ENCODE results near the gene RILPL1. TPM values are rescaled to one million over a fixed set of nuclear protein-coding genes. Genes with fewer than 3 reads are reported as not detected.

RILPL1 gene
- total and polyA plus RNA-seq, 2 donors (not counting 1 experiment from before 2014, with no cell fraction given): 7.8 to 15.8 TPM

DNA sequence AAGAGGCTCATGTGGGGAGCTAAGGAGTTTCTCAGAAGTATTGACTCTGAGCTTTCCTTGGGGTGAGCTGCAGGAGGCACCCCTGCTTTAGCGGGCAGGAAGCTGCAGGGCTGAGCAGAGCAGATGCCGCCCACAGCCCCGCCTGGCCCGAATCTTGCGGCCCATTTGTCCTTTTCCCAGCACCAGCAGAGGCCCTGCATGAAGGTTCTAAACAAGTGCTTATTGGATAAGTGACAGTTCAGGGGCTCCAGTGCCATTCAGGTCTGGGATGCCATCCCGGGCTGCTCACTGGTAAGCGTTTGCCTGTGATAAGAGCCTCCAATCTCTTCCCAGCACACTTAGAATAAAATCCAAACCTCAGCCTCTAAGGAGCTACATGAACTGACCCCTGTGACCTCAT lies 11.4 kb downstream of the RILPL1 start:
- Histone ChIP-seq H2AFZ (ENCODE audit: low read length) (no peak overlapping the region), H4K20me1 (ENCODE audit: control insufficient read depth, extremely low read depth, insufficient read depth, low read length) (no peaks in the 10 kb centered on the region), H3K27me3 (ENCODE audit: control insufficient read depth, insufficient read depth, low read length) (no peaks in the 10 kb centered on the region), H3K79me2 (ENCODE audit: control insufficient read depth, insufficient read depth, low read length) (no peaks in the 10 kb centered on the region), H3K27ac (ENCODE audit: insufficient read depth, low read length) (no peak overlapping the region), H3K4me2 (ENCODE audit: extremely low read depth, insufficient read depth, low read length) (no peak overlapping the region), H3K9ac (ENCODE audit: insufficient read depth, low read length) (no peak overlapping the region), H3K4me3 (replicated peaks in 1 of 4; ENCODE audit: control extremely low read depth in 1 of 4, insufficient read depth in 1 of 4, low read depth in 3 of 4, low read length in 4 of 4) (no peak overlapping the region), H3K4me1 (ENCODE audit: control insufficient read depth, extremely low read depth, insufficient read depth, low read length) (no peaks in the 10 kb centered on the region), H3K36me3 (ENCODE audit: control insufficient read depth, insufficient read depth, low read length) (peaks cover 17% of the 10 kb centered on the region), H3K9me3 (ENCODE audit: control insufficient read depth, insufficient read depth, low read depth, low read length) (no peaks in the 10 kb centered on the region)
- no peak for TF ChIP-seq CTCF (conservative IDR thresholded peaks at IDR 0.05 in 1 of 2, IDR thresholded peaks at IDR 0.05 in 1 of 2; ENCODE audit: low read depth in 1 of 2, low read length in 2 of 2)
- TF ChIP-seq EZH2 (IDR thresholded peaks at IDR 0.05; ENCODE audit: low read length, missing control alignments): no peak
- DNase-seq (ENCODE audit: low read depth in 2 of 2): no peak

- TF ChIP-seq EZH2 (IDR thresholded peaks at IDR 0.05; ENCODE audit: low read length, missing control alignments) (no peak), CTCF (conservative IDR thresholded peaks at IDR 0.05 in 1 of 2, IDR thresholded peaks at IDR 0.05 in 1 of 2; ENCODE audit: low read depth in 1 of 2, low read length in 2 of 2) (no peak)
- H4K20me1 ChIP-seq (ENCODE audit: control insufficient read depth, extremely low read depth, insufficient read depth, low read length): no peaks in the 10 kb centered on the region
- H3K27me3 ChIP-seq (ENCODE audit: control insufficient read depth, insufficient read depth, low read length): no peaks in the 10 kb centered on the region
- no peak for DNase-seq (ENCODE audit: low read depth in 2 of 2)
- H3K4me3 ChIP-seq (replicated peaks in 1 of 4; ENCODE audit: control extremely low read depth in 1 of 4, insufficient read depth in 1 of 4, low read depth in 3 of 4, low read length in 4 of 4): no peak overlapping the region
- H3K36me3 ChIP-seq (ENCODE audit: control insufficient read depth, insufficient read depth, low read length): peaks cover 17% of the 10 kb centered on the region
- no peak overlapping the region for H2AFZ ChIP-seq (ENCODE audit: low read length)
- H3K79me2 ChIP-seq (ENCODE audit: control insufficient read depth, insufficient read depth, low read length): no peaks in the 10 kb centered on the region
- H3K4me1 ChIP-seq (ENCODE audit: control insufficient read depth, extremely low read depth, insufficient read depth, low read length): no peaks in the 10 kb centered on the region
- no peak overlapping the region for H3K27ac ChIP-seq (ENCODE audit: insufficient read depth, low read length)
- H3K9ac ChIP-seq (ENCODE audit: insufficient read depth, low read length): no peak overlapping the region
- H3K9me3 ChIP-seq (ENCODE audit: control insufficient read depth, insufficient read depth, low read depth, low read length): no peaks in the 10 kb centered on the region
- H3K4me2 ChIP-seq (ENCODE audit: extremely low read depth, insufficient read depth, low read length): no peak overlapping the region
Measured at GRCh38 chr12:123520567-123521474, 12.7 kb downstream of the RILPL1 start.

GRCh38 chr12:123519141-123520001 lies 14.1 kb downstream of the RILPL1 start:
- peak in 1 of 2 donors; percentile 85 for DNase-seq (ENCODE audit: low read depth in 2 of 2)
- no peak overlapping the region for H3K4me2 ChIP-seq (ENCODE audit: extremely low read depth, insufficient read depth, low read length)

More at GRCh38 chr12:123519141-123520001, 14.1 kb downstream of the RILPL1 start:
- Histone ChIP-seq H4K20me1 (ENCODE audit: control insufficient read depth, extremely low read depth, insufficient read depth, low read length) (no peaks in the 10 kb centered on the region), H3K4me3 (replicated peaks in 1 of 4; ENCODE audit: control extremely low read depth in 1 of 4, insufficient read depth in 1 of 4, low read depth in 3 of 4, low read length in 4 of 4) (no peak overlapping the region), H3K79me2 (ENCODE audit: control insufficient read depth, insufficient read depth, low read length) (no peaks in the 10 kb centered on the region), H3K9ac (ENCODE audit: insufficient read depth, low read length) (no peak overlapping the region), H3K9me3 (ENCODE audit: control insufficient read depth, insufficient read depth, low read depth, low read length) (no peaks in the 10 kb centered on the region), H3K27ac (ENCODE audit: insufficient read depth, low read length) (no peak overlapping the region), H3K4me1 (ENCODE audit: control insufficient read depth, extremely low read depth, insufficient read depth, low read length) (no peaks in the 10 kb centered on the region), H3K27me3 (ENCODE audit: control insufficient read depth, insufficient read depth, low read length) (no peaks in the 10 kb centered on the region), H2AFZ (ENCODE audit: low read length) (no peak overlapping the region), H3K36me3 (ENCODE audit: control insufficient read depth, insufficient read depth, low read length) (peaks cover 17% of the 10 kb centered on the region)
- TF ChIP-seq EZH2 (IDR thresholded peaks at IDR 0.05; ENCODE audit: low read length, missing control alignments): no peak
- no peak for TF ChIP-seq CTCF (conservative IDR thresholded peaks at IDR 0.05 in 1 of 2, IDR thresholded peaks at IDR 0.05 in 1 of 2; ENCODE audit: low read depth in 1 of 2, low read length in 2 of 2)

Measured in fibroblast of lung (primary cell).